ENCODE results near the gene SAMHD1. TPM values are rescaled to one million over a fixed set of nuclear protein-coding genes. Genes with fewer than 3 reads are reported as not detected.
A peak's percentile ranks its signal among the peaks of the same experiment; 100 is the strongest.

The SAMHD1 gene
- total and polyA plus RNA-seq, 2 donors (not counting 1 experiment from before 2014, with no cell fraction given), result 7.9 to 12.8 TPM

DNA sequence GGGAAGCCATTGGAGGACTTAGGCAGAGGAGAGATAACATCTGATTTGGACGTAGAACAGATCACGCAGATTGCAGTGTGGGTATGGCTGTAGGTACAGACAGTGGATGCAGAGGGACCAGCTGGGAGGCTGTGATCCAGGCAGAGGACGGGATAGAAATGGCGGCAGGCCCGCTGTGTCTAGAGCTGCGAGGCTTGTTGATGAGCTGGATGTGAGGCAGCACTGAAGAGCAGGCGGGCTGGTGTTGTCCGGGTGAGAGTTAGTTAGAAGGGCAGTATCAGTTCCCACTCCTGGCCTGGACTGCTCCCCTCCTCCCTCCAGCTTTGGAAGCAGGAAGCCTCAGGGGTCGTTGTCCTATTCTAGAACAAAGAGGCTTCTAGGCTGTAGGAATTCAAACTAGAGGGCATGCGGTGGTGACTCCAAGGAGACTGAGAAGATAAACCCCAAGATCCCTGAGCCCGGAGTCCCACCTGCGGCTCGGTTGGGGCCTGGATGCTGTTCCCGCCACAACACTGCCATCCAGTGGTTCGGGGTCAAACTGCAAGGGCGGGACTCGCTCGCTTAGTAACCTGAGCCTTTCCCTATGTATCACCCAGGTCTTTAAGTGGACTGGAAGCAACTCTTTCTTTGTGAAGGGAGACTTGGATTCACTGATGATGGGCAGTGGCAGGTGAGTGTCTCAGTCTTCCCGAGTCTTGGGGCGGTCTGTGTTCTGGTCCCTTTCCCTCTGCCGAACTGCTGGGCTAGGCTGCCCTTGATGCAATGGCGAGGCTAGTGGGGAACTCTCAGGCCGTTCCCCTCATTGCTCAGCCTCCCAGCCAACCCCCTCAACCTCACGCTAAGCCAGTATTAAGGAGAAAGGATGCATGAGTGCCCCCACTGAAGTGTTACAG, 64.4 kb downstream of the SAMHD1 start:
- H3K4me1 Mint-ChIP-seq, result peaks cover 8% of the 10 kb centered on the region
- peak overlapping the region; percentile 64 for H2AFZ ChIP-seq (ENCODE audit: insufficient read depth, low read depth, low read length, poor library complexity, severe bottlenecking)
- H4K20me1 ChIP-seq (ENCODE audit: control insufficient read depth, insufficient read depth, low read length, poor library complexity, severe bottlenecking), result no peaks in the 10 kb centered on the region
- ATAC-seq (ENCODE audit: low read depth) (peak; percentile 98), DNase-seq (peak; percentile 87)
- H3K9me3 ChIP-seq (ENCODE audit: control extremely low read depth in 1 of 3, control insufficient read depth in 2 of 3, insufficient read depth in 1 of 3, low read length in 2 of 3), result peaks cover 0 to 3% (median 0%) of the 10 kb centered on the region in 3 donors
- no peaks in the 10 kb centered on the region for H3K79me2 ChIP-seq (ENCODE audit: control insufficient read depth, insufficient read depth, low read length)
- TF ChIP-seq EZH2 (IDR thresholded peaks at IDR 0.05; ENCODE audit: borderline replicate concordance, insufficient read depth, low read depth, low read length, poor library complexity, severe bottlenecking), result no peak
- TF ChIP-seq, protein P1, sequence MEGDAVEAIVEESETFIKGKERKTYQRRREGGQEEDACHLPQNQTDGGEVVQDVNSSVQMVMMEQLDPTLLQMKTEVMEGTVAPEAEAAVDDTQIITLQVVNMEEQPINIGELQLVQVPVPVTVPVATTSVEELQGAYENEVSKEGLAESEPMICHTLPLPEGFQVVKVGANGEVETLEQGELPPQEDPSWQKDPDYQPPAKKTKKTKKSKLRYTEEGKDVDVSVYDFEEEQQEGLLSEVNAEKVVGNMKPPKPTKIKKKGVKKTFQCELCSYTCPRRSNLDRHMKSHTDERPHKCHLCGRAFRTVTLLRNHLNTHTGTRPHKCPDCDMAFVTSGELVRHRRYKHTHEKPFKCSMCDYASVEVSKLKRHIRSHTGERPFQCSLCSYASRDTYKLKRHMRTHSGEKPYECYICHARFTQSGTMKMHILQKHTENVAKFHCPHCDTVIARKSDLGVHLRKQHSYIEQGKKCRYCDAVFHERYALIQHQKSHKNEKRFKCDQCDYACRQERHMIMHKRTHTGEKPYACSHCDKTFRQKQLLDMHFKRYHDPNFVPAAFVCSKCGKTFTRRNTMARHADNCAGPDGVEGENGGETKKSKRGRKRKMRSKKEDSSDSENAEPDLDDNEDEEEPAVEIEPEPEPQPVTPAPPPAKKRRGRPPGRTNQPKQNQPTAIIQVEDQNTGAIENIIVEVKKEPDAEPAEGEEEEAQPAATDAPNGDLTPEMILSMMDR (IDR thresholded peaks at IDR 0.05), result peak; percentile 97
- peaks cover 4 to 8% of the 10 kb centered on the region in 2 donors for H3K4me1 ChIP-seq (ENCODE audit: control insufficient read depth in 2 of 2, insufficient read depth in 2 of 2, low read length in 2 of 2)
- H3K27ac ChIP-seq (ENCODE audit: low read length in 2 of 2), result no peak overlapping the region
- no peaks in the 10 kb centered on the region for H3K9me3 Mint-ChIP-seq (ENCODE audit: insufficient read depth)
- 38% methylated on average over 13 of the region's 24 CpGs for WGBS (ENCODE audit: insufficient coverage)
- H3K4me2 ChIP-seq (replicated peaks; ENCODE audit: low read depth, low read length, poor library complexity, severe bottlenecking), result peak overlapping the region; percentile 69
- H3K4me3 Mint-ChIP-seq, result peak overlapping the region; percentile 61
- ChIA-PET CTCF (interaction anchor here (0.6 to 5.4 kb wide), 40 partner anchors 8 to 731 kb away, joined by 3 to 53 read pairs (median 4); partner anchors contain the start of genes DSN1, NDRG3, RAB5IF and TLDC2), POLR2A (no interaction called here)
- H3K4me3 ChIP-seq (ENCODE audit: control extremely low read depth in 1 of 5, extremely low read depth in 1 of 5, insufficient read depth in 1 of 5, low read depth in 2 of 5, low read length in 4 of 5), result no peak overlapping the region
- intact Hi-C loops (cut with micrococcal nuclease), result loop anchor here (1.0 to 5.0 kb wide), 6 partner anchors 20 to 684 kb away; a partner anchor contains a TSS
- no peaks in the 10 kb centered on the region for H3K27me3 Mint-ChIP-seq
- no peak overlapping the region for H3K9ac ChIP-seq (ENCODE audit: low read length)
- no peak overlapping the region for H3K27ac Mint-ChIP-seq
- H3K27me3 ChIP-seq (replicated peaks in 1 of 4; ENCODE audit: control extremely low read depth in 1 of 4, control insufficient read depth in 3 of 4, insufficient read depth in 4 of 4, low read length in 3 of 4), result no peaks in the 10 kb centered on the region
- H3K36me3 ChIP-seq (replicated peaks in 1 of 2; ENCODE audit: control extremely low read depth in 1 of 2, control insufficient read depth in 1 of 2, extremely low read depth in 1 of 2, insufficient read depth in 2 of 2, low read length in 1 of 2), result peaks cover 0 to 4% of the 10 kb centered on the region in 2 experiments

DNA sequence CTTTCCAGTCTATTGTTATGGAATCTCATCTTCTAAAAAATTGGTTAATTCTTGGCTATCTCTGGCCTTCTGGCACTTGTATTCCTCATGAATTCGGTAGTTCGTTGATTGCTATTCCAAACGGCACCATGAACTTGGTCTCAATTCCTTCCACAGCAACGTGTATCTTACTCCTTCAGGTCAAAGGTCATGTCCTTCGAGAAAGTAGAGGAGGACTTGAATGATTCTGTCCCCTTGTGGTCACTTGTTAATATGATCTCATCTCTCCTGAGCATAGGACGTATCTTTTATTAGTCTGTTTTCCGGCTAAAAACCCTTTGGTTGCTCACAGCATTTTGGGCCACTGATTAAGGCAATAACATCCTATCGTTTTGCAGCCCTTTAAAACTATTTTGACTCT, 66.2 kb downstream of the SAMHD1 start:
- Histone ChIP-seq H3K9ac (ENCODE audit: low read length) (no peak overlapping the region), H2AFZ (ENCODE audit: insufficient read depth, low read depth, low read length, poor library complexity, severe bottlenecking) (no peak overlapping the region), H3K4me3 (ENCODE audit: control extremely low read depth in 1 of 5, extremely low read depth in 1 of 5, insufficient read depth in 1 of 5, low read depth in 2 of 5, low read length in 4 of 5) (no peak overlapping the region), H3K27ac (ENCODE audit: low read length in 2 of 2) (no peak overlapping the region), H3K27me3 (replicated peaks in 1 of 4; ENCODE audit: control extremely low read depth in 1 of 4, control insufficient read depth in 3 of 4, insufficient read depth in 4 of 4, low read length in 3 of 4) (no peaks in the 10 kb centered on the region), H3K4me1 (ENCODE audit: control insufficient read depth in 2 of 2, insufficient read depth in 2 of 2, low read length in 2 of 2) (peaks cover 4 to 8% of the 10 kb centered on the region in 2 donors), H3K4me2 (replicated peaks; ENCODE audit: low read depth, low read length, poor library complexity, severe bottlenecking) (no peak overlapping the region), H4K20me1 (ENCODE audit: control insufficient read depth, insufficient read depth, low read length, poor library complexity, severe bottlenecking) (no peaks in the 10 kb centered on the region), H3K9me3 (ENCODE audit: control extremely low read depth in 1 of 3, control insufficient read depth in 2 of 3, insufficient read depth in 1 of 3, low read length in 2 of 3) (peaks cover 0 to 3% (median 0%) of the 10 kb centered on the region in 3 donors), H3K36me3 (replicated peaks in 1 of 2; ENCODE audit: control extremely low read depth in 1 of 2, control insufficient read depth in 1 of 2, extremely low read depth in 1 of 2, insufficient read depth in 2 of 2, low read length in 1 of 2) (no peaks in the 10 kb centered on the region), H3K79me2 (ENCODE audit: control insufficient read depth, insufficient read depth, low read length) (no peaks in the 10 kb centered on the region)
- POLR2A ChIA-PET, result no interaction called here
- Mint-ChIP-seq H3K27ac (no peak overlapping the region), H3K4me1 (peaks cover 8% of the 10 kb centered on the region), H3K4me3 (no peak overlapping the region), H3K9me3 (ENCODE audit: insufficient read depth) (no peaks in the 10 kb centered on the region), H3K27me3 (no peaks in the 10 kb centered on the region)
- DNase-seq (no peak), ATAC-seq (ENCODE audit: low read depth) (no peak)
- no peak for TF ChIP-seq EZH2 (IDR thresholded peaks at IDR 0.05; ENCODE audit: borderline replicate concordance, insufficient read depth, low read depth, low read length, poor library complexity, severe bottlenecking)
- TF ChIP-seq, protein P1 (IDR thresholded peaks at IDR 0.05), result no peak
- CTCF ChIA-PET, result interaction anchor here (0.9 to 5.4 kb wide), 6 partner anchors 13 to 393 kb away, joined by 3 to 53 read pairs (median 6); no protein-coding TSS in a partner anchor
- intact Hi-C loops (cut with micrococcal nuclease), result loop anchor here (1.0 to 5.0 kb wide), 2 partner anchors 77 to 218 kb away; no protein-coding TSS in a partner anchor
- WGBS (ENCODE audit: insufficient coverage), result 80% methylated on average over 4 of the region's 8 CpGs
